T-helper 2 cell treated with Interferon-gamma antibody and Interleukin-4, amounts not matched to agents 100 ng/mL and 5 ng/mL, for 36 hours (primary cell): ENCODE data around the gene MLPH. TPM values are rescaled to one million over a fixed set of nuclear protein-coding genes. Genes with fewer than 3 reads are reported as not detected.

Source experiments
- intact Hi-C: fragments of 100-400 bp; cut with micrococcal nuclease; formaldehyde crosslinking; loops from one replicate; pipeline ENCODE4 v1.15.1; 2023
- total RNA-seq: library from RNA; stranded (reverse); gene quantifications from 2 replicates; pipeline ENCODE4 v1.2.3, GENCODE V29; 2022

Gene MLPH
- total RNA-seq, 1 donor from 2014 or later = not detected

GRCh38 chr2:237478979-237479378 lies 8.1 kb upstream of the MLPH start:
- intact Hi-C loops = no loop called here

- intact Hi-C loops = no loop called here
Measured at GRCh38 chr2:237479747-237480146, 7.3 kb upstream of the MLPH start.

- intact Hi-C loops = no loop called here
Measured at GRCh38 chr2:237480556-237480955, 6.5 kb upstream of the MLPH start.

- intact Hi-C loops = no loop called here
Measured at GRCh38 chr2:237480988-237481525, 6.0 kb upstream of the MLPH start.

GRCh38 chr2:237482485-237482884 lies 4.6 kb upstream of the MLPH start:
- intact Hi-C loops = no loop called here

- intact Hi-C loops = no loop called here
Measured at GRCh38 chr2:237483018-237483731, 3.9 kb upstream of the MLPH start.

- intact Hi-C loops = no loop called here
Measured at GRCh38 chr2:237485304-237485703, 1.7 kb upstream of the MLPH start.

GRCh38 chr2:237485844-237486243 lies 1.2 kb upstream of the MLPH start:
- intact Hi-C loops = no loop called here

GRCh38 chr2:237486334-237486818 lies 675 bp upstream of the MLPH start:
- intact Hi-C loops = no loop called here

GRCh38 chr2:237487496-237487895 lies 445 bp downstream of the MLPH start:
- intact Hi-C loops = no loop called here

GRCh38 chr2:237488295-237488694 lies 1.2 kb downstream of the MLPH start:
- intact Hi-C loops = no loop called here

- intact Hi-C loops = no loop called here
Measured at GRCh38 chr2:237488901-237489860, 2.1 kb downstream of the MLPH start.

GRCh38 chr2:237490009-237490711 lies 3.1 kb downstream of the MLPH start:
- intact Hi-C loops = no loop called here

GRCh38 chr2:237490795-237491194 lies 3.7 kb downstream of the MLPH start:
- intact Hi-C loops = no loop called here

GRCh38 chr2:237491515-237492118 lies 4.6 kb downstream of the MLPH start:
- intact Hi-C loops = no loop called here

GRCh38 chr2:237492137-237492890 lies 5.3 kb downstream of the MLPH start:
- intact Hi-C loops = no loop called here

GRCh38 chr2:237494066-237494465 lies 7.0 kb downstream of the MLPH start:
- intact Hi-C loops = no loop called here

- intact Hi-C loops = no loop called here
Measured at GRCh38 chr2:237495521-237496117, 8.6 kb downstream of the MLPH start.

- intact Hi-C loops = no loop called here
Measured at GRCh38 chr2:237496428-237496827, 9.4 kb downstream of the MLPH start.
